GM12864 (cell line): ENCODE data around the gene COL8A2.

Experiments
- DNase-seq: peaks from one replicate; pipeline ENCODE4 v3.0.0-alpha.2; 2011; ENCODE audit warnings: low read depth
- H3K4me3 ChIP-seq: 2 replicates; pipeline ENCODE4 v1.5.1; 2011; ENCODE audit warnings: mild to moderate bottlenecking, low read depth, low read length, control low read depth
- CTCF ChIP-seq: IDR thresholded peaks from 2 replicates; pipeline ENCODE4 v1.5.1; 2011; ENCODE audit warnings: low read depth, mild to moderate bottlenecking, moderate library complexity, low read length, control low read depth, inconsistent platforms; ENCODE audit errors: missing control alignments

COL8A2 gene

GRCh38 chr1:36128126-36128904, 3.3 kb upstream of the COL8A2 start:
- no peak for DNase-seq
- no peak for TF ChIP-seq CTCF
- no peak overlapping the region for H3K4me3 ChIP-seq

GRCh38 chr1:36126797-36127500, 1.9 kb upstream of the COL8A2 start:
- no peak for DNase-seq
- no peak for TF ChIP-seq CTCF
- H3K4me3 ChIP-seq, result no peak overlapping the region

GRCh38 chr1:36126005-36126716, 1.1 kb upstream of the COL8A2 start:
- no peak overlapping the region for H3K4me3 ChIP-seq
- no peak for TF ChIP-seq CTCF
- DNase-seq, result no peak

GRCh38 chr1:36124404-36125128, 456 bp downstream of the COL8A2 start:
- no peak overlapping the region for H3K4me3 ChIP-seq

GRCh38 chr1:36123356-36123755, 1.7 kb downstream of the COL8A2 start:
- TF ChIP-seq CTCF, result no peak
- DNase-seq, result peak; percentile 47
- H3K4me3 ChIP-seq, result no peak overlapping the region

More at GRCh38 chr1:36124404-36125128, 456 bp downstream of the COL8A2 start:
- no peak for DNase-seq
- no peak for TF ChIP-seq CTCF

GRCh38 chr1:36122062-36123030, 2.7 kb downstream of the COL8A2 start:
- no peak for DNase-seq
- H3K4me3 ChIP-seq, result no peak overlapping the region
- TF ChIP-seq CTCF, result no peak
